AG09319 (cell line): ENCODE results near the gene BUD23.

Experiments used
- DNase-seq: peaks from one replicate; pipeline ENCODE4 v3.0.0-alpha.2; 2010; ENCODE audit warnings: low read depth; ENCODE audit errors: extremely low read depth
- TF ChIP-seq, protein P1 (sequence below): IDR thresholded peaks from 2 replicates; pipeline ENCODE4 v1.5.1; 2011; ENCODE audit warnings: low read depth, mild to moderate bottlenecking, inconsistent platforms, low read length, moderate library complexity

The BUD23 gene

DNA sequence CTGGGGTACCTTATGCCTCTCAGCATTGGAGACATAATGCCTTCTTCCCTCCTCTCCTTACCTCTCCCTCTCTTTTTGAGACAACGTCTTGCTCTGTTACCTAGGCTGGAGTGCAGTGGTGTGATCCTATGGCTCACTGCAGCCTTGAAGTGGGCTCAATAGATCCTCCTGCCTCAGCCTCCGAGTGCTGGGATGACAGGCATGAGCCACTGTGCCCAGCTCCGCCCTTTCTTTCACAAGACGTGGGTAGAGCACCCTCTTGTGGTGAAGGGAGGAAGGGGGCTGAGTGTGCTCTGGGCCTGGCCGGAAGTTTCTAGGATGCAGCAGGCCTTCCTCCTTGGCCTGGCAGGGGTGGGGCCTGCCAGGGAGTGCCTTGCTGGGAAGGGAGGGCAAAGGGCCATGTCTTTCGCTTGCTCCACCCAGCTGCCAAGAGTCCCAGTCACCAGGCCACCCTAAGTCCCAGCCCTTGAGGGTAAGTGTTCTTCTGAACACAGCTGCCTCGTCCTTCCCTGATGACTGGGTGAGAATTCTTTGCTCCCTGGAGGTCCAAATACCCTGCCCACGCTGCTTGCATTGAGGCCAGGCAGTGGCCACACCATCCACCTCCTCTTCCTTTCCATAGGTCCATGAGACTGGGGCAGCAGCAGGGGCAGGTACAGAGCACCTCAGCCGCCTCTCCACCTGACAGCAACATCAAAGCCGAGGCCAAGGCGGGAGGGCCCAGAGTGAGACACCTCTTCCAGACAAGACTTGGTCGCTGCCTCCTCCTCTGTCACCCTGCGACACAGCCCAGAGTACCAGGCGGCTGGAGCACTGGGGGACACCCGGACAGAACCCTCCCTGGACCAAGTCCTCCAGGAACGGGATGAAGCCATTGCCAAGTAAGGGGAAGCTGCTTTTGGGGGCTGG, 51.5 kb downstream of the BUD23 start:
- DNase-seq, result peak; percentile 43
- TF ChIP-seq, protein P1, sequence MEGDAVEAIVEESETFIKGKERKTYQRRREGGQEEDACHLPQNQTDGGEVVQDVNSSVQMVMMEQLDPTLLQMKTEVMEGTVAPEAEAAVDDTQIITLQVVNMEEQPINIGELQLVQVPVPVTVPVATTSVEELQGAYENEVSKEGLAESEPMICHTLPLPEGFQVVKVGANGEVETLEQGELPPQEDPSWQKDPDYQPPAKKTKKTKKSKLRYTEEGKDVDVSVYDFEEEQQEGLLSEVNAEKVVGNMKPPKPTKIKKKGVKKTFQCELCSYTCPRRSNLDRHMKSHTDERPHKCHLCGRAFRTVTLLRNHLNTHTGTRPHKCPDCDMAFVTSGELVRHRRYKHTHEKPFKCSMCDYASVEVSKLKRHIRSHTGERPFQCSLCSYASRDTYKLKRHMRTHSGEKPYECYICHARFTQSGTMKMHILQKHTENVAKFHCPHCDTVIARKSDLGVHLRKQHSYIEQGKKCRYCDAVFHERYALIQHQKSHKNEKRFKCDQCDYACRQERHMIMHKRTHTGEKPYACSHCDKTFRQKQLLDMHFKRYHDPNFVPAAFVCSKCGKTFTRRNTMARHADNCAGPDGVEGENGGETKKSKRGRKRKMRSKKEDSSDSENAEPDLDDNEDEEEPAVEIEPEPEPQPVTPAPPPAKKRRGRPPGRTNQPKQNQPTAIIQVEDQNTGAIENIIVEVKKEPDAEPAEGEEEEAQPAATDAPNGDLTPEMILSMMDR, result peak; percentile 75

DNA sequence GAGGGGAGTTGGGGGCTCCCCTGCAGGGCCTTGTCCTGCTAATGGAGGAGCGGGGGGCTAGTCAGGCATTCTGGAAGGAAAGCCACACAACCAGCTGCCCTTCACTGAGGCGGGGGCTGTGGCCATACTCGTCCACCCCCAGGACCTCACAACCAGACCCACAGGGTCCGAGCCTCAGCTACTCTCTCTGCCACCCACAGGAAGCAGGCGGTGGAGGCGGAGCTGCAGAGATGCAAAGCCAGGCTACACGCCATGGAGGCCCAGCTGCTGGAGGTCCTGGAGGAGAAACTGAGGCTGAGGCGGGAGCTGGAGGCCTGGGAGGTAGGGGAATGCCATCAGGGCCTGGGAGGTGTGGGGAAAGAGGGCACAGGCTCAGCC, 52.1 kb downstream of the BUD23 start:
- TF ChIP-seq, protein P1, result no peak
- DNase-seq, result no peak

DNA sequence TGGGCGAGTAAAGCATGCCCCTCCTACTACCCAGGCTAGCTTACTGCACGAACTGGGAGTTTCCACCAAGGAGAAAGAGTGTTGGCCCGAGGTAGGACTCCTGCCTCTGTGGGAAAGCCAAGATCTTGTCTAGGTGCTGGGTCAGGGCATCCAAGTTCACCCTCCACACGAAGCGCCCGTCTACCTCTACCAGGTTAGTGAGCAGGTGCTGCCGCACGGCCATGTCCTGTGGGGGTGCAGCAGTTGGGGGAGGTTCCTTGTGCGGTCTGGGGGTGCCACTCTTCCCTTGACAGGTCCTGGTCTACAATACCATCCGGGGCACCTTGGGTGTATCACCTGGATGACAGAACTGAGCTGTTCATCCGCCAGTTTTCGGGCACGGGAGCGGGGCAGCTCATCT, 53.5 kb downstream of the BUD23 start:
- TF ChIP-seq, protein P1, result no peak
- DNase-seq, result no peak

DNA sequence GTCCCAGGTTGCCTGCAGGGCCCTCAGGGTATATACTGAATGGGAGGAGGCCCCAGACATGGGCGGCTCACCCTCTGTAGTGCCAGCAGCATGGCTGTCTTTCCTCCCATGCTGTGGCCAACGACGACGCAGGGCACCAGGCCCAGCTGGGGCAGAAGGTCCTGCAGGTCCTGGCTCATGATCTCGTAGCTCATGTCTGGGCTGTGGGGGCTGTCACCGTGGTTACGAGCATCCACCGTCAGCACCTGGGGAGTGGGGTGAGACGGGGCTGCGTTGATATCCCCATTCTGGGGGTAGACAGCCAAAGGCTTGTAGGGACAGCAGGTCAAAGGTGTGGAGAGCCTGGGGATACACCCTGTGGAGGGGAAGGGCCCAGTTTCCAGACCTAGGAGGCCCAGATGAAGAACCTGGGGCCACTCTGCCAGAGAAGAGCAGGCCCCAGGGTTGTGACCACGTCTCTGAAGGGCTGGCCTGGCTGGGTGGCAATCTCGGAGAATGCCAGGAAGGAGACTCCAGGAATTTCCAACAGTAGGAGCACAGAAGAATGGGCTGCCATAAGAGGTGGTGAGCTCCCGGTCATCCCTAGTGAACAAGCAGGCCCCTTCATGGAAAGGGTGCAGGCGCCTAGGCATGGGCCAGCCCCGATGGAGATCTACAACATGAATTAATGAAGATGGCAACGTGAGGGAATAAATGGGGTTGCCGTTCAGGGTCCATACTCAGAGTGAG, 54.3 kb downstream of the BUD23 start:
- TF ChIP-seq, protein P1, result no peak
- no peak for DNase-seq

DNA sequence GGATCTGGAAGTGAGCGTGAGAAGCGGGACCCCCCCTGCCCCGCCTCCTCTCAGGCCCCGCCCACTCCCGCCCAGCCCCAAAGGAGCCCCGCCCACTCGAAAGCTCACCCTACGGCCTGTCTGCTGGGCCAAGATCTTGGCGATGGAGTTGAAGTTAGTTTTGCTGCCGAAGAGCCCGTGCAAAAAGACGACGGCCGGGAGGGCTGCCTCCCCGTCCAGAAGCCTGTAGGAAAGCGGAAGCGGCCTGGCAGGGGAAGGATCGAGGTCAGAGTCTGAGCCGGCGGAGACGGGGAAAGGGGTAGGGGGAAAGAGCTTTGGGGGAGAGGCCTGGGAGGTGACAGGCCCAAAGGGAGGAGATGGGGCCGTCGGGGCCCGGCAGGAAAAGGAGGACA, 54.8 kb downstream of the BUD23 start:
- TF ChIP-seq, protein P1, result no peak
- no peak for DNase-seq

DNA sequence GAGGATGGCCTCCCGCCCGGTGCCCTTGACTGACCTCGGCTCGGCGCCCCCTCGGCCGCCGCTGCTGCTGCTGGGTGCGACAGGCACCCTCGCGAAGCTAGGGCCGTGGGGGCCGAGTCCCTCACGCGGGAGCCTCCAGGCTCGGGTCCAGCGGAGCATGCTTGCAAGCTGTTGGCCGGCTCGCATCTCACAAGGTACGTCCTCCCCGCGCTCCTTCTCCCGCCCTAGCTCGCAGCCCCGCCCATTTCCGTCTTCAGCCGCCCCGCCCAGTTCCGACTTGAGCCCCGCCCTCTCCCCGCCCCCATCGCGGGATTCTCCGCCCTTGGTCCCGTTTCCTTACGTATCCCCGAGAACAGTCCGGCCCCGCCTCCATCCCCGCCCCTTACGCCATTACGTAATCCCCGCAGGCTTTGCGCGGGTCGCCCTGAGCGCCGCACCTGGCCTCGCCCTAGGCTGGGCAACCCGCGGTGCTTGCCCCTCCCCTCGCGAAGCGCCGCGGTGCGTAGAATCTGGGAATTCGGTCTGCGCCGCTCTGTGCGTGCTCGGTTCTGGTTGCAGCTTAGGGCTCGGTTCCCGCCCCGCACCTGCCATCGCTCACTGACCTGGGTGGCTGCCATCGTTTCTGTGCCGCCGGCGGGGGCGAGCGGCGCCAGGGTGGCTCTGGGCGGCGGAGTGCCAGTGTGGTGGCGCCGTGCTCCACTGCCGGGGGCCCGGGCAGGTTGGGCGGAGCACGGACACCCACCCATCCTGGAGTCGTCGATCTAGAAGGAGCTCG, 55.4 kb downstream of the BUD23 start, which contains the start of gene ABHD11:
ABHD11 (minus strand) TSS at position 191 of the 775 bp plus-strand sequence; CDS start at position 159, 32 bp downstream.
- peak; percentile 92 for DNase-seq
- TF ChIP-seq, protein P1, result no peak
